GM19035 (cell line): ENCODE results near the gene SLC47A1.
"Not testable (repeated sequence)": the region's sequence is repeated elsewhere in the genome, so short reads cannot be mapped to it uniquely, and the experiment has no call there.

Source experiments
- ATAC-seq: cut with Tn5 transposase; IDR thresholded peaks from one replicate; pipeline ENCODE4 v1.9.1; 2021; ENCODE audit not compliant: unreplicated experiment

Gene SLC47A1

GRCh38 chr17:19533718-19534561 is at the start of gene SLC47A1:
TSS of gene SLC47A1 (plus strand) at chr17:19533854. CDS start at chr17:19533940, 86 bp downstream.
- no peak for ATAC-seq

DNA sequence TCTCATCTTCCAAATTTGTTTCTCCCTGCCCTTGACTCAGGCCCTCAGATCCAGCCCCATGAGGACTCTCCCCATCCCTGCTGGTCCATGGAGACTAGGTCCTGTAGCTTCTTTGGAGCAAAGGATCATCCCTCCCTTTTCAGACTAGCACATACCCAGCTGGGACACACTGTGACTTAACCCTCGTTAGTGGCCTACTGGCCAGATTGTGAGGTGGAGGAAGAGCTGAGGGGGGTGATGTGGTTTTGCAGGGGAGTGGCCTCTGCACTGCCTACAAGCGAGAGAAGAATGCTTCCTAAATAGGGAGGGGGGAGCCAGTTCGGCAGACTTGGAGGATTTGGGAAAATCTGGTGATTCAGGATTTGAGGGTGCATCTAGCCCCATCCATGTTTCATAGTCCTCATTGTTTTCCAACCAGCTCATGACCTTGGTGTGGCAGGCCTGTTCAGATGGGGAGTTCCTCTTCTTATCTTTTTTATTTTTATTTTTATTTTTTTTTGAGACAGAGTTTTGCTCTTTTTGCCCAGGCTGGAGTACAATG is 47.8 kb upstream of the SLC47A1 start:
- no peak for ATAC-seq

GRCh38 chr17:19486351-19487023 is 47.2 kb upstream of the SLC47A1 start:
- no peak for ATAC-seq

- no peak for ATAC-seq
These were observed 46.5 kb upstream of the SLC47A1 start for GRCh38 chr17:19487024-19487600.

- ATAC-seq = no peak
These were observed 41.5 kb upstream of the SLC47A1 start for GRCh38 chr17:19492141-19492540.

DNA sequence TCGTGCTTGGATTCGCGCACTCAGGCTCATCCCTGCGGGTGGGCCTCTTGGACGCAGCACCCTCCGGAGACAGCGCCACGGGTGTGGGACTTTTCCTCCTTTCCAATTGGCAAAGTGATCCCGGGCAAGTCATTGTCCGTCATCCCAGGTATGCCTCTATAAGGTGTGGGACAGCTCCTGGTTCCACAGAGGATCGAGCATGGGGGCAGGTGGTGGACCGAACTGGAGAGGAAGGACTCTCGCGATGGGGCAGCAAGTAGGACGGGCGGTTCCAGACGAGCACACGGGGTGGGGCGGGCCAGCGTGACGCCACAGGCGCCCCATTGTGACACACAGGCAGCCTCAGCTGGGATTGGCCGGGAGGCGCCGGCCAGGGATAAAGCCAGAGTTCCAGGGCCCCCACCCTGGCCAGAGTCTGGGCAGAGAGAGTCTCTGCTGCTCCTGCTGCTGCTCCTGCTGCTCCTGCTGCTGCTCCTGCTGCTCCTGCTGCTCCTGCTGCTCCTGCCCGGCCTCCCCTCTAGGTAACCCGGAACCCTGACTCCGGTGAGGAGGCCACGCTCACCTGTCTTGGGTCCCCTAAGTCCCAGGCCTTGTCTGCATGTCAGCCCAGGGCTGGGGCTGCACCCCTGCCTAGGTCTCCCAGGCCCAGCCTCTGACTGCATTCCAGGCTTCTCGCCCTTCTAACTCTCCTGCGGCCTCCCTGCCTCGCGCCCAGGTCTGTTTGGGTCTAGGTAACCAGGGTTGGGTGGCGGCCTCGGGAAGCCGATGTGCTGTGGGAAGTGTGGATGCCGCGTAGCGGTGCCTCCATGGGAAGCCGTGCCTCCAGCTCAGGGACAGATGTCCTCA is 38.5 kb upstream of the SLC47A1 start:
- ATAC-seq = no peak

- ATAC-seq = no peak
These were observed 37.7 kb upstream of the SLC47A1 start for GRCh38 chr17:19495828-19496528.

DNA sequence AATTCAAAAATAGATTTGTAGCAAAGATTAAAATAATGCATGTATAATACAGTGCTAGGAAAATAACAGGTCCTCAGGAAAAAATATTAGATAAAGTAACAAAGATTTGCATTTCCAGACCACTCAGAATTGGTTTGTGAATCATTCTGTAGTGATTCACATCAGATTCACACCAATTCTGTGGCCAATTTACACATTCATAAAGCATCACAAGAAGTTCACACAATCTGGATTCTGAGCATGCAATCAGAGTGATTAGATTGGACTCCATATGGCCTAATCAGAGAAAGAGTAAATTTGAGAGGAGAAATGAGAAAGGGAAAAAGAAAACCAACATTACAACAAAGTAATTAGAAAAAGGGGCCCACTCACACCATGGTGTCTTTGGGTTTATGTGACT is 36.0 kb upstream of the SLC47A1 start:
- ATAC-seq = no peak

GRCh38 chr17:19501219-19501618 is 32.4 kb upstream of the SLC47A1 start:
- no peak for ATAC-seq

- ATAC-seq = no peak
These were observed 31.1 kb upstream of the SLC47A1 start for GRCh38 chr17:19502517-19502916.

DNA sequence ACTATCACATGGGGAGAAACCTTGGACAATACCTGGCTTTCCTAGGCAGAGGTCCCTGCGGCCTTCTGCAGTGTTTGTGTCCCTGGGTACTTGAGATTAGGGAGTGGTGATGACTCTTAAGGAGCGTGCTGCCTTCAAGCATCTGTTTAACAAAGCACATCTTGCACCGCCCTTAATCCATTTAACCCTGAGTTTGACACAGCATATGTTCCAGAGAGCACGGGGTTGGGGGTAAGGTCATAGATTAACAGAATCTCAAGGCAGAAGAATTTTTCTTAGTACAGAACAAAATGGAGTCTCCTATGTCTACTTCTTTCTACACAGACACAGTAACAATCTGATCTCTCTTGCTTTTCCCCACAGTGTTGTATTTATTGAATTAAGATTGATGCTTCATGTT is 28.1 kb upstream of the SLC47A1 start:
- ATAC-seq = not testable (repeated sequence)

DNA sequence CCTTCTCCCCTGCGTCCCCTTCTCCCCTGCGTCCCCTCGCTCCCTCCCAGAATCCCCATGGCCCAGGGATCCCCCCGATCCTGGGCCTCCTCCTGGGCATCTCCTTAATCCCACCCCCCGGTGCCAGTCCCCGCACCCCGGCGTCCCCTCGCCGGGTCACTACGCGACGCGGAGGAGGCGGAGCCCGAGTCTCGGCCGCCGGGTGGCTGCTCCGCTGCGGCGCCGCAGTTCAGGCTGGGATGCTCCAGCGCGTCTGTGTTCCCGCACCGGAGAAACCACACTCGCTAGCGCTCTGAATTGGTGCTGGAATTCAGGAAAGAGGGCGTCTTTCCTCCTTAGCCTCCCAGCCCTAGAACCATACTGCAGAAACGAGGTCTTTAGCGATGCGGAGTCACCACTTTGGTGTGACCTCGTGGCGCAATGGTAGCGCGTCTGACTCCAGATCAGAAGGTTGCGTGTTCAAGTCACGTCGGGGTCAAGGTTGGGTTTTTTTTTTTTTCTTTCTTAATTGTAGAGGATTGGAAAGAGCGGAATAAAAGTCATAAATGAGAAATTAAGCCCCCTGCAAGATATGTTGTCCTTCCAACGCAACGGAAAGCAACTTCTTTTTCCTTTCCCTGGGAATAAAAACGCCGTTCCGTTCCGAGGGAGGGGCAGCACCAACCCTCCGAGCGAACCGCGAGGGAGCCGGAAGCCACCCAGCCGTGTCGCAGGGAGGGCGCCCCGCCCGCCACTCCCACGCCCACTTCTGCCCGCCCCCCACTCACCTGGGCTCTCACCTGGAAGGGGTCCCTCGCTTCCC is 25.7 kb upstream of the SLC47A1 start:
- peak; percentile 85 for ATAC-seq

- ATAC-seq = no peak
These were observed 25.1 kb upstream of the SLC47A1 start for GRCh38 chr17:19508577-19508867.

DNA sequence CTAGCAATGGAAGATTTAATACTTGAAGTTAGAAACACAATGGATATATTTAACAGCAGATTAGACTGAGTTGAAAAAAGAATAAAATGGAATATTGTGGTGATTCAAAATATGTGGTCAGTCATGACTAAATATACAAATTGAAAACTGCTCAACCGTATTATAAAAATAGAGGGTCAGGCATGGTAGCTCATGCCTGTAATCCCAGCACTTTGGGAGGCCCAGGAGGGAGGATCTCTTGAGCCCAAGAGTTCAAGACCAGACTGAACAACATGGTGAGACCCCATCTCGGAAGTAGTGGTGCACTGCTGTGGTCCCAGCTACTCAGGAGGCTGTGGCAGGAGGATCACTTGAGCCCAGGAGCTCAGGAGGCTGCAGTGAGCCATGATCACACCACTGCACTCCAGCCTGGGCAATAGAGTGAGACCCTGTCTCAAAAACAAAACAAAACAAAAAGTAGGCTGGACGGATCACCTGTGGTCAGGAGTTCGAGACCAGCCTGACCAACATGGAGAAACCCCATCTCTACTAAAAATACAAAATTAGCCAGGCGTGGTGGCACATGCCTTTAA is 24.3 kb upstream of the SLC47A1 start:
- ATAC-seq = not testable (repeated sequence)

- ATAC-seq = no peak
These were observed 22.8 kb upstream of the SLC47A1 start for GRCh38 chr17:19510903-19511302.

- peak; percentile 59 for ATAC-seq
These were observed 19.7 kb upstream of the SLC47A1 start for GRCh38 chr17:19513897-19514488.

DNA sequence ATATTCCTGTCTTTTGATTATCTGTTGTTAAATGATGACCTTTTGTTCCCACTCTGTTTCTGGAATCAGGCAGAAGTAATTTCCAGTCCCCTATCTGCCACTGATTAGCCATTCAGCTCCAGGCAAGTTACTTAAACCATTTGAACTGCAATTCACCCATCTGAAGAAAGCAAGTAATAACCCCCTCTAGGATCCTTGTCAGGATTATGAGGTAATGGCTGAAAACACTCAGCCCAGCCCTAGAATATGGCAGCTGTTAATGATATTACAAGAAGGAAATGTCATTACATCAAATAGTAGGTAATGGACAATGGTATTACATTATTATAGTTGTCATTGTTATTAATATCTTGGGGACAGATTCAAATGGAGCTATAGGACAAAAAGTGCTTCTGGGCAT is 16.0 kb upstream of the SLC47A1 start:
- no peak for ATAC-seq

- ATAC-seq = not testable (repeated sequence)
These were observed 14.0 kb upstream of the SLC47A1 start for GRCh38 chr17:19519388-19520291.
